Astrocyte (in vitro differentiated cells and primary cell): ENCODE measurements around the gene FICD. TPM values are rescaled to one million over a fixed set of nuclear protein-coding genes. Genes with fewer than 3 reads are reported as not detected.

Experiments
- DNase-seq: peaks from one replicate; pipeline ENCODE4 v3.0.0-alpha.2; 2010; ENCODE audit warnings: low read depth
- FAIRE-seq: peaks from 2 replicates; lab custom pipeline; 2011; peaks lifted over from hg19 to GRCh38; lab: Jason Lieb, UNC
- H2AFZ ChIP-seq: 2 replicates; pipeline ENCODE4 v1.6.0; 2012; ENCODE audit warnings: low read depth, low read length, inconsistent platforms
- H3K27ac ChIP-seq: 2 replicates; pipeline ENCODE4 v1.5.1; 2011; ENCODE audit warnings: low read depth, low read length, inconsistent platforms
- H3K27me3 ChIP-seq: 2 replicates; pipeline ENCODE4 v1.6.0; 2011; ENCODE audit warnings: low read length, inconsistent platforms; ENCODE audit not compliant: insufficient read depth
- H3K36me3 ChIP-seq: 2 replicates; pipeline ENCODE4 v1.5.1; 2011; ENCODE audit warnings: low read length, inconsistent platforms; ENCODE audit not compliant: insufficient read depth
- H3K4me1 ChIP-seq: 2 replicates; pipeline ENCODE4 v1.5.1; 2011; ENCODE audit warnings: low read length, inconsistent platforms; ENCODE audit not compliant: insufficient read depth
- H3K4me2 ChIP-seq: 2 replicates; pipeline ENCODE4 v1.6.0; 2012; ENCODE audit warnings: low read length, inconsistent platforms
- H3K4me3 ChIP-seq: 2 replicates; pipeline ENCODE4 v1.5.1; 2011; ENCODE audit warnings: low read depth, mild to moderate bottlenecking, low read length, inconsistent platforms; ENCODE audit not compliant: insufficient read depth
- H3K79me2 ChIP-seq: 2 replicates; pipeline ENCODE4 v1.6.0; 2012; ENCODE audit warnings: mild to moderate bottlenecking, low read length, inconsistent platforms; ENCODE audit not compliant: insufficient read depth
- H3K9ac ChIP-seq: 2 replicates; pipeline ENCODE4 v1.6.0; 2012; ENCODE audit warnings: mild to moderate bottlenecking, low read length, inconsistent platforms
- H3K9me3 ChIP-seq: 2 replicates; pipeline ENCODE4 v1.5.1; 2012; ENCODE audit warnings: low read depth, mild to moderate bottlenecking, low read length, inconsistent platforms; ENCODE audit not compliant: insufficient read depth
- H4K20me1 ChIP-seq: 2 replicates; pipeline ENCODE4 v1.6.0; 2012; ENCODE audit warnings: low read length, inconsistent platforms; ENCODE audit not compliant: insufficient read depth
- H3K27ac Mint-ChIP-seq: one replicate; pipeline ENCODE4 v1.8.0; 2021; ENCODE audit warnings: mild to moderate bottlenecking, mixed read lengths; ENCODE audit not compliant: unreplicated experiment
- H3K27me3 Mint-ChIP-seq: one replicate; pipeline ENCODE4 v1.8.0; 2021; ENCODE audit warnings: low read depth, mixed read lengths; ENCODE audit not compliant: unreplicated experiment
- H3K36me3 Mint-ChIP-seq: one replicate; pipeline ENCODE4 v1.8.0; 2021; ENCODE audit warnings: low read depth, mixed read lengths; ENCODE audit not compliant: unreplicated experiment
- H3K4me1 Mint-ChIP-seq: one replicate; pipeline ENCODE4 v1.8.0; 2021; ENCODE audit warnings: low read depth, mixed read lengths; ENCODE audit not compliant: unreplicated experiment
- H3K4me3 Mint-ChIP-seq: one replicate; pipeline ENCODE4 v1.8.0; 2021; ENCODE audit warnings: mild to moderate bottlenecking, moderate library complexity, mixed read lengths; ENCODE audit not compliant: unreplicated experiment
- H3K9me3 Mint-ChIP-seq: one replicate; pipeline ENCODE4 v1.8.0; 2021; ENCODE audit warnings: mild to moderate bottlenecking, mixed read lengths; ENCODE audit not compliant: unreplicated experiment
- CTCF ChIP-seq: IDR thresholded peaks from 2 replicates; pipeline ENCODE4 v1.5.1; 2011; ENCODE audit warnings: low read depth, mild to moderate bottlenecking, inconsistent platforms, low read length, moderate library complexity; ENCODE audit not compliant: insufficient read depth
- EZH2 ChIP-seq: IDR thresholded peaks from 2 replicates; pipeline ENCODE4 v1.6.1; 2012; ENCODE audit warnings: mild to moderate bottlenecking, low read length, inconsistent platforms; ENCODE audit not compliant: insufficient read depth
- total RNA-seq: library from RNA; stranded (reverse); gene quantifications from 2 replicates; pipeline ENCODE4 v1.2.1, GENCODE V29; 2021

The FICD gene
- total RNA-seq, 1 donor from 2014 or later = 3.5 TPM

GRCh38 chr12:108547686-108548085, 32.6 kb downstream of the FICD start:
- H3K27ac ChIP-seq = no peak overlapping the region
- H3K27me3 Mint-ChIP-seq = no peaks in the 10 kb centered on the region
- no peak overlapping the region for H3K27ac Mint-ChIP-seq
- TF ChIP-seq CTCF = no peak
- H2AFZ ChIP-seq = no peak overlapping the region
- H4K20me1 ChIP-seq = peaks cover 73% of the 10 kb centered on the region
- H3K4me3 Mint-ChIP-seq = no peak overlapping the region
- H3K9me3 Mint-ChIP-seq = no peaks in the 10 kb centered on the region
- H3K27me3 ChIP-seq = no peaks in the 10 kb centered on the region
- FAIRE-seq = no peak
- H3K9ac ChIP-seq = no peak overlapping the region
- no peak overlapping the region for H3K4me3 ChIP-seq
- DNase-seq = no peak
- peaks cover 21% of the 10 kb centered on the region for H3K36me3 Mint-ChIP-seq
- peaks cover 12% of the 10 kb centered on the region for H3K4me1 Mint-ChIP-seq
- H3K4me2 ChIP-seq = no peak overlapping the region
- H3K4me1 ChIP-seq = no peaks in the 10 kb centered on the region
- peaks cover 46% of the 10 kb centered on the region for H3K36me3 ChIP-seq
- peaks cover 61% of the 10 kb centered on the region for H3K79me2 ChIP-seq
- H3K9me3 ChIP-seq = no peaks in the 10 kb centered on the region

- TF ChIP-seq CTCF (no peak), EZH2 (no peak)
- Mint-ChIP-seq H3K9me3 (no peaks in the 10 kb centered on the region), H3K4me3 (no peak overlapping the region), H3K27me3 (no peaks in the 10 kb centered on the region), H3K4me1 (peaks cover 16% of the 10 kb centered on the region), H3K27ac (no peak overlapping the region), H3K36me3 (peaks cover 13% of the 10 kb centered on the region)
- Histone ChIP-seq H3K36me3 (peaks cover 33% of the 10 kb centered on the region), H3K9ac (no peak overlapping the region), H3K4me1 (no peaks in the 10 kb centered on the region), H3K27ac (no peak overlapping the region), H3K4me3 (no peak overlapping the region), H2AFZ (no peak overlapping the region), H3K27me3 (no peaks in the 10 kb centered on the region), H3K9me3 (no peaks in the 10 kb centered on the region), H4K20me1 (peaks cover 72% of the 10 kb centered on the region), H3K4me2 (no peak overlapping the region), H3K79me2 (peaks cover 62% of the 10 kb centered on the region)
- no peak for DNase-seq
- FAIRE-seq = no peak
These were observed 34.0 kb downstream of the FICD start for GRCh38 chr12:108548954-108549521.

GRCh38 chr12:108551535-108551934, 36.5 kb downstream of the FICD start:
- H3K79me2 ChIP-seq = peaks cover 84% of the 10 kb centered on the region
- H3K27me3 ChIP-seq = no peaks in the 10 kb centered on the region
- H3K9me3 ChIP-seq = no peaks in the 10 kb centered on the region
- peak overlapping the region; percentile 8 for H3K4me3 Mint-ChIP-seq
- H3K36me3 ChIP-seq = peaks cover 18% of the 10 kb centered on the region
- H3K36me3 Mint-ChIP-seq = peaks cover 8% of the 10 kb centered on the region
- FAIRE-seq = no peak
- no peaks in the 10 kb centered on the region for H3K4me1 ChIP-seq
- H4K20me1 ChIP-seq = peaks cover 76% of the 10 kb centered on the region
- H3K4me1 Mint-ChIP-seq = peaks cover 31% of the 10 kb centered on the region
- peak; percentile 85 for DNase-seq
- H3K9ac ChIP-seq = no peak overlapping the region
- peak overlapping the region; percentile 60 for H3K27ac Mint-ChIP-seq
- H3K4me3 ChIP-seq = no peak overlapping the region
- peak overlapping the region; percentile 7 for H3K4me2 ChIP-seq
- TF ChIP-seq EZH2 (no peak), CTCF (no peak)
- H2AFZ ChIP-seq = no peak overlapping the region
- H3K9me3 Mint-ChIP-seq = no peaks in the 10 kb centered on the region
- H3K27ac ChIP-seq = no peak overlapping the region
- H3K27me3 Mint-ChIP-seq = no peaks in the 10 kb centered on the region
